ENCODE results near the gene SNX10. TPM values are rescaled to one million over a fixed set of nuclear protein-coding genes. Genes with fewer than 3 reads are reported as not detected.

SNX10 gene
- total RNA-seq, 2 donors from 2014 or later: 37.4 to 41.8 TPM

DNA sequence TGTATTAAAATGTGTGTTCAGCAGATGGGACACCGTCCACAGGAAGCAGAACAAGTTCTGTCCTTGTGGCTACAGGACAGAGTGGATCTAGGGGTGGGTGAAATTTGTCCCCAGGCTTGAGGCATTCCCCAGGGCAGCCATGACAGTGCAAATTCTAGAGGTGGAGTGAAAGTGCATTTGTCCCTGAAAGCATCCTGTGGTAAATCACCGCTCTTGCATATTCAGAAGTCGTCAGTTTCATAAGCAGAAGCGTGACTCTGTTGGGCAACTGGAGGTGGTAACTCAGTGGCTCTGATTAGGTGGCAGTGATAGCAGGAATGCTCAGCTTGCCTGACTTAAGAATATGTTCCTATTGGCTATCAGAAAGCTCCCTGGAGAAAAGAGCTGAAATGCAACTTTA lies 96.6 kb downstream of the SNX10 start:
- Mint-ChIP-seq H3K27ac (no peak overlapping the region), H3K4me1 (ENCODE audit: low read depth) (peaks cover 6% of the 10 kb centered on the region), H3K36me3 (ENCODE audit: insufficient read depth in 2 of 2) (no peaks in the 10 kb centered on the region), H3K27me3 (ENCODE audit: low read depth) (peaks cover 69% of the 10 kb centered on the region), H3K4me3 (no peak overlapping the region), H3K9me3 (no peaks in the 10 kb centered on the region)
- DNase-seq (no peak), ATAC-seq (replicated peaks in 1 of 2) (peak in 1 of 2 donors; percentile 68)

DNA sequence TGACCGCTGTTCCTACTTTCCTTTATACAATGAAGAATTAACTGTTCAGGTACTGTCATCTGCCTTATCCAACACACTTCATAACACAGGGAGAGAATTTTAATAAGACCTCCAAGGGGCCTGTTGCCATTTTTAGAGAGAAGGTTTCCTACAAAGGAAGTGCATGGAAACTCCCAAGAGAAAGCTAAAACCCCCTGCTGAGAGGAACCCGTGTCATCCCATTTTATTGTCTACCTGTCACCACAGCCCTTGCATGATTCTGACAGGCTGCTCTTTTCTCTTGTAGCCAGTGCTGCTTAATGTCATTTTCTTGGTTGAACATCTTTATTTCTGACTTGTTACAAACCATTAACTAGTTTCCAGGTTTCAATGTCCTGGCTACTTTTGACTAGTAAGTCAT lies 98.4 kb downstream of the SNX10 start:
- Mint-ChIP-seq H3K27ac (no peak overlapping the region), H3K4me3 (no peak overlapping the region), H3K9me3 (no peaks in the 10 kb centered on the region), H3K36me3 (ENCODE audit: insufficient read depth in 2 of 2) (no peaks in the 10 kb centered on the region), H3K27me3 (ENCODE audit: low read depth) (peaks cover 69% of the 10 kb centered on the region), H3K4me1 (ENCODE audit: low read depth) (peaks cover 6% of the 10 kb centered on the region)
- ATAC-seq (replicated peaks in 1 of 2): no peak
- DNase-seq: no peak

GRCh38 chr7:26393818-26394217 lies 102.2 kb downstream of the SNX10 start:
- Mint-ChIP-seq H3K9me3 (no peaks in the 10 kb centered on the region), H3K4me1 (ENCODE audit: low read depth) (peaks cover 2% of the 10 kb centered on the region), H3K36me3 (ENCODE audit: insufficient read depth in 2 of 2) (no peaks in the 10 kb centered on the region), H3K27me3 (ENCODE audit: low read depth) (peaks cover 64% of the 10 kb centered on the region), H3K27ac (no peak overlapping the region), H3K4me3 (no peak overlapping the region)
- ATAC-seq (replicated peaks in 1 of 2) (no peak), DNase-seq (no peak)

DNA sequence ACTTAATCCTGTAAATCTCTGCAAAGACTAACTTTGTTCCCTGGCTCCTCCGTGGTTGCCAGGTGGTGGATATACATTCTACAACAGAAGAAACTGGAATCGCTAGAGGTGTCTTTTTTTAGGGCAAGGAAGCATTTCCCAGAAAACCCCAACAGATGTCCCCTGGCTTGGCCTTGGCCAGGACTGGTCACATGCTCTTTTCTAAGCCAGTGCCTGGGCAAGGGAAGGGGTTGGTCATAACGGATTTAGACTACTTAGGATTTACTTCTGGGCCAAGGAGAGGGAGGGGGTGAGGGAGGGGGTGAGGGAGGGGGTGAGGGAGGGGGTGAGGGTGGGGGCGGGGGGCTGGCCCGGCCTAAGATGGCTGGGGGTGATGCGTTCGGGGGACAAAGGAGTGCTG lies 105.7 kb downstream of the SNX10 start:
- DNase-seq (no peak), ATAC-seq (replicated peaks in 1 of 2) (no peak)
- H3K27me3 Mint-ChIP-seq (ENCODE audit: low read depth): peaks cover 57% of the 10 kb centered on the region
- no peak overlapping the region for H3K27ac Mint-ChIP-seq
- peak overlapping the region; percentile 80 to 83 for H3K4me3 Mint-ChIP-seq
- H3K4me1 Mint-ChIP-seq (ENCODE audit: low read depth): peaks cover 11% of the 10 kb centered on the region
- no peaks in the 10 kb centered on the region for H3K9me3 Mint-ChIP-seq
- H3K36me3 Mint-ChIP-seq (ENCODE audit: insufficient read depth in 2 of 2): peaks cover 0 to 4% of the 10 kb centered on the region in 2 donors

DNA sequence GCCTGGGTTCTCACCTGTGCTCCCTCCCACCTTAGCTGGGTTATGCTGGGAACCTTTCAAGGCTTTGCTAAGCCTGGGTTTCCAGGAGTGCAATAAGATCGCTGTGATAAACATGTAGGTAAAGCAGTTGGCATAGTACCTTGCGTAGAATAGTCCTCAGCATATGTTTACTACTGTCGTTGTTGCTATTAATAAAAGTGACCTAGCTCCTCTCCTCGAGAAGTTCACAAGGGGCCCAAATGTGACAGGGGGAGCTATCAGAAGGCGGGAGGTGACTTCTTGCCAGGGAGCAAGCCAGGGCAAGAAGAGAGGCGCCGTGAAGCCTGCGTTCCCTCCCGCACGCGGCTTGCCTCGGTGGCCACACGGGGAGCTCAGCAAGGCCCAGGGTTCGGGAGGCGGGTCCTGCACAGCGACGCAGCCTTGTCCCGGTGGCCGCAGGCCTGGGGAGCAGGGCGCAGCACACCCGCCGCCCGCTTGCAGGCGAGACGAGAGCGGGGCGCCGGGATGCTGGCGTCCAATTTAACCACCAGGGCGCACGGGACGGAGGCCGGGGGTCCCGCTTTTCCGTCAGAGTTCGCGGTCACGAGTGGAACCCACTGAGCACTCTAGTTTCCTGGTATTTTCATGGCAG lies 106.2 kb downstream of the SNX10 start:
- ATAC-seq (replicated peaks in 1 of 2): peak; percentile 48 to 57

DNA sequence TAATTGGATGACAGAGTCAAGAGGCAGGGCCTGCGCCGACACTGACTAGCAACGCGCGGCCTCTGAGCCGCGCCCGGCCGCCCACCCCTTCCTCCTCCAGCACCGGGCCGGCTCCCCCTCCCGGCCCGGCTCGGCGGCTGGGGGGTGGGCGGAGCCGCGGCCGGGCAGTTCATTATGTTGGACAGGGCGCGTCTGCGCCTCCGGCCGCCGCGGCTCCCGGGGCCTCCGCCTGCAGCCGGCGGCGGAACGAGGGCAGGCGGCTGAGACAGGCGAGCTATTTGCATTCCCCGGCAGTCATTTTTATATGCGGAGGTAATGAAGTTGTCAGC lies 106.7 kb downstream of the SNX10 start:
- no peak overlapping the region for H3K27ac Mint-ChIP-seq
- DNase-seq (peak; percentile 40 to 45), ATAC-seq (replicated peaks in 1 of 2) (peak; percentile 85 to 86)

More for the DNA sequence above, 106.2 kb downstream of the SNX10 start:
- H3K36me3 Mint-ChIP-seq (ENCODE audit: insufficient read depth in 2 of 2): peaks cover 0 to 4% of the 10 kb centered on the region in 2 donors
- peak; percentile 19 to 35 for DNase-seq
- peaks cover 11% of the 10 kb centered on the region for H3K4me1 Mint-ChIP-seq (ENCODE audit: low read depth)
- no peak overlapping the region for H3K27ac Mint-ChIP-seq
- peaks cover 57% of the 10 kb centered on the region for H3K27me3 Mint-ChIP-seq (ENCODE audit: low read depth)
- H3K9me3 Mint-ChIP-seq: no peaks in the 10 kb centered on the region
- peak overlapping the region; percentile 80 to 83 for H3K4me3 Mint-ChIP-seq

DNA sequence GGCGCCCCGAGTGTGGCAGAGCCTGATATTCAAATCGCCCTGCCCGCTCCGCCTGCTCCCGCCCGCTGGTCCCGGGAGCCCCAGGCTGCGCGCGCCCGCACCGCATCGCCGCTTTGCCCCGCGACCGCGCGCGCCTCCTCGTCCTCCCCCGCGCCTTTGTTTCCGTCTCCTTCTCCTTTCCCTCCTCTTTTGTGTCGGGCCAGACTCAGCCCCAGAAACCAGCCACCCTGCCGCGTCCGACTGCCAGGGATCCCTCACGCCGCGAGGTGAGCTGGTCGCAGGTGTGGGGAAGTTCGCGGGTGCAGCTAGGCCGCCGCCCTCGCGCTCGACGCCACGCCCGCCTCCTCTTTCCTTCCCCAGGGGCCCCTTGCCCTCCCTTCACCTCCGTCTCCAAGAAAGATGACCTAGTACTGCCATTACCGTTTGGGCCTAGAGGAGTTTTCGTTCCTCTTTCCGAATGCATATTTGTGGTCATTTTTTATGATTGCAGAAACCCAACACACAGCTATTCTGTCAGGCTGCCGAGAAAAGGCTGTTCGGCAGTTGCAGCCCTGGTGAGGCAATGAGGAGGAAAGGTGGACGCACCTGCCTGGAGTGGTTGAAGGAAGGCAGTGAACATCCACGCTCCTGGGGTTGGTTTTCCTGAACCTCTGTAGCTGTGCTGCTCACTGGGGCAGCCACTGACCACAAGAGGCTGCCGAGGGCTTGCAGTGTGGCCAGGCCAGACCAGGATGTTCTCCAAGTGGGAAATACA lies 107.3 kb downstream of the SNX10 start:
- peak; percentile 68 to 70 for ATAC-seq (replicated peaks in 1 of 2)
- H3K4me1 Mint-ChIP-seq (ENCODE audit: low read depth): peaks cover 11% of the 10 kb centered on the region
- H3K27ac Mint-ChIP-seq: no peak overlapping the region
- H3K4me3 Mint-ChIP-seq: peak overlapping the region; percentile 89 to 99
- peaks cover 0 to 4% of the 10 kb centered on the region in 2 donors for H3K36me3 Mint-ChIP-seq (ENCODE audit: insufficient read depth in 2 of 2)
- peak in 1 of 2 donors; percentile 48 for DNase-seq
- H3K27me3 Mint-ChIP-seq (ENCODE audit: low read depth): peaks cover 48% of the 10 kb centered on the region
- no peaks in the 10 kb centered on the region for H3K9me3 Mint-ChIP-seq

More for the DNA sequence above, 106.7 kb downstream of the SNX10 start:
- peaks cover 11% of the 10 kb centered on the region for H3K4me1 Mint-ChIP-seq (ENCODE audit: low read depth)
- peak overlapping the region; percentile 89 to 99 for H3K4me3 Mint-ChIP-seq
- no peaks in the 10 kb centered on the region for H3K9me3 Mint-ChIP-seq
- peaks cover 0 to 4% of the 10 kb centered on the region in 2 donors for H3K36me3 Mint-ChIP-seq (ENCODE audit: insufficient read depth in 2 of 2)
- H3K27me3 Mint-ChIP-seq (ENCODE audit: low read depth): peaks cover 53% of the 10 kb centered on the region

DNA sequence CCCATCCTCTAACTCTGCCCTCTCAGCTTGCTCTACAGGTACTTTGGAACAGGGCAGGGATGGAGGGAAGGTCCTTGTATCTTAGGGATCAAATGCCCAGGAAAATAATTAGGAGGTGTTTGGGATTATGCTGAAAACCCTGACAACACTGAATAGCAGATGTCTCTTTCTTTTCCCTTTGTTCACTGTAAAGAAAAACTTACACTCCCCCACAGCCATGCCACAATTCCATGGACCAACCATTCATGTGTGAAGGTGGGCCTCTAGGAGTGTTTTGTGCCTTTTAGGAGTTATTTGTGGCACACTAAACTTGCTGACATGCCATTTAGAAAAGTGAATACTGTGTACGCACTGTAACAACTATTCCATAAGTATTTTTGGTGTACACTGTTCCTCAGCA lies 108.1 kb downstream of the SNX10 start:
- Mint-ChIP-seq H3K4me1 (ENCODE audit: low read depth) (peaks cover 11% of the 10 kb centered on the region), H3K27me3 (ENCODE audit: low read depth) (peaks cover 48% of the 10 kb centered on the region)
- no peak for DNase-seq

DNA sequence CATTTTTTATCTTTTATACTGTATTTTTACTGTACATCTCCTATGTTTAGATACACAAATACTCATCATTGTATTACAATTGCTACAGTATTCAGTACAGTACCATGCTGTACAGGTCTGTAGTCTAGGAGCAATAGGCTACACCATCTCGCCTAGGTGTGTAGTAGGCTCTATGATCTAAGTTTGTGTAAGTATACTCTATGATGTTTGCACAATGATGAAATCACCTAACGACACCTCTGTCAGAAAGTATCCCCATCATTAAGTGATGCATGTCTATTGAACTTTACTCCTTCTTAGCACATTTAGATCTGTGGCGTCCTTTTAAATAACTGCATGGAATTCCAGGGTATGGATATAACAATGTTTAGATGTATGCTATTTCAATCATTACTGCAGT lies 112.0 kb downstream of the SNX10 start:
- H3K27ac Mint-ChIP-seq: no peak overlapping the region
- DNase-seq: no peak
- H3K4me1 Mint-ChIP-seq (ENCODE audit: low read depth): peaks cover 10% of the 10 kb centered on the region
- peaks cover 3 to 7% of the 10 kb centered on the region in 2 donors for H3K36me3 Mint-ChIP-seq (ENCODE audit: insufficient read depth in 2 of 2)
- ATAC-seq (replicated peaks in 1 of 2): no peak
- H3K27me3 Mint-ChIP-seq (ENCODE audit: low read depth): peaks cover 47% of the 10 kb centered on the region
- H3K9me3 Mint-ChIP-seq: peaks cover 0 to 4% of the 10 kb centered on the region in 2 donors
- H3K4me3 Mint-ChIP-seq: no peak overlapping the region

More for the DNA sequence above, 108.1 kb downstream of the SNX10 start:
- Mint-ChIP-seq H3K27ac (no peak overlapping the region), H3K9me3 (no peaks in the 10 kb centered on the region), H3K4me3 (peak overlapping the region; percentile 51 to 99), H3K36me3 (ENCODE audit: insufficient read depth in 2 of 2) (peaks cover 0 to 4% of the 10 kb centered on the region in 2 donors)
- no peak for ATAC-seq (replicated peaks in 1 of 2)

- Mint-ChIP-seq H3K36me3 (ENCODE audit: insufficient read depth in 2 of 2) (peaks cover 3% of the 10 kb centered on the region in 2 donors), H3K4me1 (ENCODE audit: low read depth) (peaks cover 3% of the 10 kb centered on the region), H3K9me3 (peaks cover 0 to 4% of the 10 kb centered on the region in 2 donors), H3K4me3 (no peak overlapping the region), H3K27ac (no peak overlapping the region), H3K27me3 (ENCODE audit: low read depth) (peaks cover 40% of the 10 kb centered on the region)
- no peak for ATAC-seq (replicated peaks in 1 of 2)
- no peak for DNase-seq
Measured at GRCh38 chr7:26404189-26404996, 112.7 kb downstream of the SNX10 start.

- DNase-seq: no peak
- H3K4me3 Mint-ChIP-seq: no peak overlapping the region
- H3K36me3 Mint-ChIP-seq (ENCODE audit: insufficient read depth in 2 of 2): peaks cover 3% of the 10 kb centered on the region in 2 donors
- no peak overlapping the region for H3K27ac Mint-ChIP-seq
- no peaks in the 10 kb centered on the region for H3K4me1 Mint-ChIP-seq (ENCODE audit: low read depth)
- H3K27me3 Mint-ChIP-seq (ENCODE audit: low read depth): peaks cover 29% of the 10 kb centered on the region
- no peak for ATAC-seq (replicated peaks in 1 of 2)
- peaks cover 0 to 4% of the 10 kb centered on the region in 2 donors for H3K9me3 Mint-ChIP-seq
Measured at GRCh38 chr7:26406433-26406832, 114.8 kb downstream of the SNX10 start.

- Mint-ChIP-seq H3K27me3 (ENCODE audit: low read depth) (peaks cover 28% of the 10 kb centered on the region), H3K4me1 (ENCODE audit: low read depth) (no peaks in the 10 kb centered on the region)
- ATAC-seq (replicated peaks in 1 of 2): no peak
Measured at GRCh38 chr7:26409661-26410547, 118.2 kb downstream of the SNX10 start.

More at GRCh38 chr7:26409661-26410547, 118.2 kb downstream of the SNX10 start:
- H3K27ac Mint-ChIP-seq: no peak overlapping the region
- DNase-seq: no peak
- peaks cover 0 to 4% of the 10 kb centered on the region in 2 donors for H3K9me3 Mint-ChIP-seq
- no peak overlapping the region for H3K4me3 Mint-ChIP-seq
- H3K36me3 Mint-ChIP-seq (ENCODE audit: insufficient read depth in 2 of 2): peaks cover 3% of the 10 kb centered on the region in 2 donors
